Stimulated activated CD4-positive, alpha-beta T cell treated with anti-CD3 and anti-CD28 coated beads, Interleukin-4, amount 100 ng/mL, for 4 hours (primary cell): ENCODE data around the gene VSTM2L.

ENCODE experiments used
- DNase-seq, 2 experiments: peaks; one replicate each; pipeline ENCODE4 v3.0.0-alpha.2; 2020

Gene VSTM2L

GRCh38 chr20:37901240-37901639 is 1.7 kb upstream of the VSTM2L start:
- DNase-seq = no peak

- DNase-seq = no peak
These were observed 1.0 kb upstream of the VSTM2L start for GRCh38 chr20:37901654-37902503.

- no peak for DNase-seq
These were observed 535 bp downstream of the VSTM2L start for GRCh38 chr20:37903317-37904007.

GRCh38 chr20:37904008-37904642 is 1.2 kb downstream of the VSTM2L start:
- DNase-seq = no peak

- no peak for DNase-seq
These were observed 2.0 kb downstream of the VSTM2L start for GRCh38 chr20:37904845-37905373.

GRCh38 chr20:37905671-37906613 is 3.0 kb downstream of the VSTM2L start:
- no peak for DNase-seq

DNA sequence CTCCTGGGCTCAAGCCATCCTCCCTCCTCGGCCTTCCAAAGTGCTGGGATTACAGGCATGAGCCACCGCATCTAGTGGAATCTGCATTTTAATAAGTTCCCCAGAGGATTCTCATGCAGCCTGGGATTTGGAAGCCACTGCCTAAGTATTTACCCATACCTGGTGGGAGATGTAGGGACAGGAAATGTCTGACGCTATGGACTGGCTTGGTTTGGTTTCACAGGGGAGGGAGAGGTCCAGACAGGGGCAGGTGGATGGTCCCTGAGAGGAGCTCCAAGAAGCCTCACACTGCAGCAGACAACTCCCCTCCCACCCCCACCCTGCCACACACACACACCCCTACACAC is 4.4 kb downstream of the VSTM2L start:
- no peak for DNase-seq

- DNase-seq = no peak
These were observed 4.9 kb downstream of the VSTM2L start for GRCh38 chr20:37907677-37908401.

- no peak for DNase-seq
These were observed 8.3 kb downstream of the VSTM2L start for GRCh38 chr20:37911261-37911660.

- no peak for DNase-seq
These were observed 8.9 kb downstream of the VSTM2L start for GRCh38 chr20:37911838-37912281.

DNA sequence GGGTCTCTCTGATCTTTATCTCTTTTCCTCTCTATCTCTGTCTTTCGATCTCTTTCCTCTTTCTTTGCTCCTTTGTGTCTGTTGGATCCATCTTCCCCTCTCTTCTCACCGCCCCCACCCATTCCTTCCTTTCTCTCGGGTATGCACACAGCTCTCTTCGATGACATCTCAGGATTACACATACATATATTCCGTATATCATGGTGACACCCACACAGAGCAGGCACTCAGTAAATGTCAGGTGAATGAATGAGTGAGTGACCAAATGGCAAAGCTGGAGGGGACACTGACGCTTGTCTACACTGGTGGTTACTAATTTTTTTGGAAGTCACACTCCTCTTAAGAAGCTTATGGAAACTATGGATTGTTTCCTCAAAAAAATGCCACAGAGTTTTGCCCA is 9.9 kb downstream of the VSTM2L start:
- DNase-seq = no peak

DNA sequence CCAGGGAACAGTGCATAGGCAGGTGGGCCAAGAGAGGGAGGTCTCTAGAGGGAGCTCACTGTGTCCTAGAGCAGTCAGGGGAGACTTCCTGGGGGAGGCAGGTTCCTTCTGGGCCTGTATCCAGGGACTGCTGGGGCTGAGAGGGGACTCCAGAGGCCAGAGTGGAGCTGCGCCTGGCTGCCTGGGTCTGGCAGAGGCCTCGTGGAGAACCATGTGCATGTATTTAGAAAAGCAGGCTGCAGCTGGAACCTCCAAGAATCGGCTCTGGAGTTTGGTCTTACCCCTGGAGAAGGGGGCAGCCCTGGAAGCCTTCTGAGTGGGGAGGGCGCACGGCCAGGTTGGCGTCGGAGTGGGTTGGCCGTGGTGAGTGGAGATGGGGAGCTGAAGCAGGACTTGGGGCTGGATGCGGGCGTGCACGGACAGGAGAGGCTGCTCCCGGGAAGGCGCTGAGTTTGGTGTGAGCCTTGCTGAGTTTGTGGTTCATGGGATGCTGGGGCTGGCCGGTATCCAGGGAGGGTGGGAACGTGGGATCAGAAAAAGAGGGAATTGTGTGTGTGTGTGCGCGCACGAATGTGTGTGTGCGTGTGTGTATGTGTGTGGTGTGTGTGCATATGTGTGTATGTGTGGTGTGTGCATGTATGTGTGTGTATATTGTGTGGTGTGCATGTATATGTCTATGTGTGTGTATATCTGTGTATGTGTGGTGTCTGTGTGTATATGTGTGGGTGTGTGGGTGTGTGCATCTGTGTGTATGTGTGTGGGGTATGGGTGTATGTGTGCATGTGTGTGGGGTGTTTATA is 10.8 kb downstream of the VSTM2L start:
- no peak for DNase-seq

DNA sequence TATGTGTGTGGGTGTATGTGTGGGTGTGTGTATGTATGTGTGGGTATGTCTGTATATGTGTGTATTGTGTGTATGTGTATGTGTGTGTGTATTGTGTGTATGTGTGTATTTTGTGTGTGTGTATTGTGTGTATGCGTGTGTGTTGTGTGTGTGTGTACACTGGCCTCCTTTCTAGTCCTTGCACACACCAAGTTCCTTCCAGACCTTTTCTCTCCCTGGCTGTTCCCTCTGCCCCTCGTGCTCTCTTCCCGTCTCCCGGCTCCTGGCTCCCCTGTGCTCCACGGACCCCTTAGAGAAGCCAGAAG is 11.4 kb downstream of the VSTM2L start:
- DNase-seq = no peak

DNA sequence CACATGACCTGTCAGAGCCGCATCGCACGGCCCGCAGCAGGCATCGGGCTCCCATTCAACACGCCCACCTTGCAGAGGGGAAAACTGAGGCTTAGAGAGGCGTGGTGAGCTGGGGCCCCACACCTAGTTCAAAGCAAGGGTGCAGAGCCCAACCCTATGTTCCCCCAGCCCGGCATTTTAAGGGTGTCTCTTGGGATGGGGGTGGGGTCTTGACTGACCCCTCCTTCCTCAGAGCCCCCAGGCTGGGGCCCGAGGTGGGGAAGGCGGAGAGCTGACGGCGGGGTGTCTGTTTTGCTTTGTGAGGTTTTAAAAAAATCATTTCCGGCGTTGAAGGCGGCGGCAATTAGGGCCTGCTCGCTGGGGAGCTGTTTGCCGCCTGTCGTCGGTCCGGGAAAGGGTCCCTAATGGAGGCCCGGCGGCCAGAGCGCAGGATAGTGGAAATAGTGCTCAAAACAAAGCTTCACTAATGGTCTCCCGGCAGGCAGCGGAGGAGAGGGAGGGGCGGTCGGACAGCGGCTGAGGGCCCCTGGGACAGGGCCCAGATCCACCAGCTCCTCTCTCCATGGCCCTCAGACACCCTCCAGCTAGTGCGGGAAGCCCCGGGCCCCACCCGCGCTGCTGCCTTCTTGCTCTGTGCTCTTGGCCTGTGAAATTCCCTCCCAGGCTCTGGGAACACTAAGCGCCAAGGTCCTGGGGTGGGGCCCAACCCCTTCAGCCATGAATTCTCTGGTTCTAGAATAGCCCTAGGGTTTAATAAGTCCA is 11.9 kb downstream of the VSTM2L start:
- peak in 1 of 2 experiments; percentile 3 for DNase-seq

DNA sequence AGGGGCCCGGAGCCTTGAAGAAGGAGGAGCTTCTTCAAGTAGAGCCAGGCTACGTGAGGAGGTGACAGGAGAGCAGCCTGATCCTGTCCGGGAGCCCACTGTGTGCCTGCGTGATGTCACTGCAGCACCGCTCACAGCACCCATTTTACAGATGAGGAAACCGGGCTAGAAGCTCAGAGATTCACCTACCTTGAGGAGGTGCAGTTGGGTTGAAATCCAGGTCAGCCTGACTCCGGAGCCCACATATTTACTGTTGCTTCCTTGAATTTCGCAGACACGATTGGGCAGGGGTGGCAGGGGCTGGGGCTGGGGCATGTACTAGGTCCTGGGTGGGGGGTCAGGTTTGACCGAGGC is 12.5 kb downstream of the VSTM2L start:
- DNase-seq = no peak

DNA sequence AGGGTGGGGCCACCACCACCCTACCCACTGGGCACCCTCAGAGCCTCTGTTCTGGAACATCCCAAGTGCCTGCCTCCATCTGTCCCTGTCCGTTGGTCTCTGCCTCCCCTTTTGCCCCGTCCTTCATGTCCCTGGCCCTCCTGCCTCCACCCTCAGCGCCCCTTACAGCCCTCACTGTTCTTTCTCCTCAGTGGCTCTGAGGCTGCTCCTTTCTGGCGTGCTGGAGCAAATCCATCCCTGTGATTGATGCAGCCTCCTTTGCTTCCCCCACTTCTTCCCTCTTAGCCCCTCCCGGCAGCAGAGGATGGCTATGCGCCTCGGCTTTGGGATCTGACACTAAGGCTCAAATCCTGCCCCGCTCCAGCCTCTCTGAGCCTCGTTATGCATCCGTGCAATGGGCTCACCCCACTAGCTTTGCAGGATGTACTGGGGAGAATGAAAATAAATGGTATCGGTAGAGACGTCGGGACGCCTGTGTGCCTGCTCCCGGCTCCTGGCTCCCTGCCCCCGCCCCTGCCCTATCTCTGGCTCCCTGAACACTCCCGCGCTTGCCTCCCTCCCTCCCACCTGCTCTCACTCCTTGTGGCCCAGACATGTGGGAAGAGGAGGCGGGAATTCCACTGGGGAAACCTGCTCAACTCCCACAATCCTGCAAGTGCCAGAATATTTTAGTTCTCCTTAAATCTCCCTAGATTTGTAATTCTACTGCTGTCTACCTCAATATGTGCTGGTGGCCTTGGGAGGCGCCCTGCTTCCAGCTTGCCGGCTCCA is 13.1 kb downstream of the VSTM2L start:
- DNase-seq = no peak

DNA sequence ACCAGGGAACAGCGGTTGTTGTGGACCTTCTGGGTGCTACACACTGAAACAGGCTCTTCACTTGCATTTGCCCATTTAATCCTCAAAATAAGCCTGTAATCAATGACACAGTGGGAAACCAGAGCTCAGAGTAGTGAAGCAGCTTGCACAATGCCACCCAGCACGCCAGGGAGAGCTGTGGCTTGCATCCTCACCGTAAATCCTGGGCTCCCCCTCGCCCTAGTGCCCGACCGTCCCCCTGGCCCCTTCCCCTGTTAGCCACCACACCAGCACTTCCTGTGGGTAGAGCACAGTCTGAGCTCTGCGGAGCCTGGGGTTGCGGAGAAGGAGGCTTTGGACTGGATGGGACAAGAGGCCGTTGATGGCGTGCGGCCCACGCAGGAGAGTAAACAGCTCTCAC is 14.5 kb downstream of the VSTM2L start:
- no peak for DNase-seq

DNA sequence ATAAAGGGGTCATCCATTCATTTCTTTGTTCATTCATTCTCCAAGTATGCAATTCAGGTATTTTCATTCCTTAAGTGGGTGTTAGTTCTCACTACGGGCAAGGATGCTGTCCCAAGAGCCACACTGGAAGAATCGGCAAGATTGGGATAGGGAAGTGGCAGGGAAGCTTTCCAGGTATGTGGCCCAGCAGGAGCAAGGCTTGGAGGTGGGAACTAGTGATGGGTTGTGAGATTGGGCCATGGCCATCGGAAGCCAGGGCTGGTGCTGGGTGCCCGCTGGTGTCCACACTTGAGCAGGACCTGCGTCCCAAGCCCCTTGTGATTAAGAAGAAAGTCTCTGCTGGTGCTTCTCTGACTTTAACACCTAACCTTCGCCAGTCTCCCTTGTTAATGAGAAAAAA is 15.1 kb downstream of the VSTM2L start:
- no peak for DNase-seq

- no peak for DNase-seq
These were observed 16.6 kb downstream of the VSTM2L start for GRCh38 chr20:37919389-37920040.
